ENCODE data around the gene RNF25.

- no peak for TF ChIP-seq CTCF (IDR thresholded peaks at IDR 0.05)
- TF ChIP-seq POLR2A (IDR thresholded peaks at IDR 0.05) = no peak
Measured at GRCh38 chr2:218691234-218691633, 19.4 kb upstream of the RNF25 start.
